Measurements from ENCODE around the gene SLC35F3. TPM values are rescaled to one million over a fixed set of nuclear protein-coding genes. Genes with fewer than 3 reads are reported as not detected.

The SLC35F3 gene
- polyA plus RNA-seq, 1 of the 3 experiments (the other 2 are of a cell fraction): 0.87 TPM

GRCh38 chr1:234197839-234198238, 293.4 kb downstream of the SLC35F3 start:
- H3K27ac ChIP-seq (ENCODE audit: low read depth in 2 of 2, low read length in 1 of 2): no peak overlapping the region

GRCh38 chr1:234199476-234200127, 295.1 kb downstream of the SLC35F3 start:
- DNase-seq: no peak
- WGBS (ENCODE audit: low lambda C conversion rate): 18% methylated on average over 2 of the region's 2 CpGs
- POLR2A ChIA-PET: no interaction called here
- no peak overlapping the region for H3K4me2 ChIP-seq
- H3K9me2 ChIP-seq: no peaks in the 10 kb centered on the region
- H3K9ac ChIP-seq: no peak overlapping the region
- CTCF ChIA-PET: interaction anchor here (1.4 kb wide), 1 partner anchor 13 kb away, joined by 3 read pairs; no protein-coding TSS in a partner anchor
- no peaks in the 10 kb centered on the region for H3K4me1 ChIP-seq (ENCODE audit: control insufficient read depth in 1 of 2, insufficient read depth in 2 of 2, low read depth in 1 of 2, low read length in 1 of 2)
- no peak overlapping the region for H2AFZ ChIP-seq (ENCODE audit: low read depth)
- H3K36me3 ChIP-seq (replicated peaks in 1 of 2; ENCODE audit: control insufficient read depth in 1 of 2, insufficient read depth in 2 of 2, low read length in 1 of 2): no peaks in the 10 kb centered on the region
- H3K27me3 ChIP-seq (ENCODE audit: insufficient read depth): no peaks in the 10 kb centered on the region; the same call in 1 of the 2 replicates
- H3K9me3 ChIP-seq: no peaks in the 10 kb centered on the region
- no peaks in the 10 kb centered on the region for H3K79me2 ChIP-seq (ENCODE audit: insufficient read depth)
- no peaks in the 10 kb centered on the region for H3F3A ChIP-seq (replicated peaks; ENCODE audit: insufficient read depth)
- H3K4me3 ChIP-seq (ENCODE audit: low read depth in 2 of 2, low read length in 1 of 2): no peak overlapping the region
- H4K20me1 ChIP-seq (ENCODE audit: insufficient read depth): no peaks in the 10 kb centered on the region
- TF ChIP-seq GATA2 (CRISPR knock-in tag; IDR thresholded peaks at IDR 0.05) (no peak), JUND (IDR thresholded peaks at IDR 0.05) (no peak), RCOR1 (IDR thresholded peaks at IDR 0.05; ENCODE audit: low read length) (no peak), POLR2AphosphoS5 (IDR thresholded peaks at IDR 0.05; ENCODE audit: low read depth, low read length) (no peak), ELF1 (IDR thresholded peaks at IDR 0.05) (no peak), EZH2phosphoT487 (IDR thresholded peaks at IDR 0.05; ENCODE audit: borderline replicate concordance, low read depth) (no peak), NRF1 (IDR thresholded peaks at IDR 0.05; ENCODE audit: low read depth, low read length) (no peak), FOXM1 (IDR thresholded peaks at IDR 0.05; ENCODE audit: low read depth) (no peak)
- H3K27ac ChIP-seq (ENCODE audit: low read depth in 2 of 2, low read length in 1 of 2): no peak overlapping the region

More at GRCh38 chr1:234197839-234198238, 293.4 kb downstream of the SLC35F3 start:
- Histone ChIP-seq H3K4me1 (ENCODE audit: control insufficient read depth in 1 of 2, insufficient read depth in 2 of 2, low read depth in 1 of 2, low read length in 1 of 2) (no peaks in the 10 kb centered on the region), H3K9me3 (no peaks in the 10 kb centered on the region), H3K9ac (no peak overlapping the region), H3K4me3 (ENCODE audit: low read depth in 2 of 2, low read length in 1 of 2) (no peak overlapping the region), H3K4me2 (no peak overlapping the region), H3K79me2 (ENCODE audit: insufficient read depth) (no peaks in the 10 kb centered on the region), H3K9me2 (no peaks in the 10 kb centered on the region), H3F3A (replicated peaks; ENCODE audit: insufficient read depth) (no peaks in the 10 kb centered on the region), H3K27me3 (ENCODE audit: insufficient read depth) (no peaks in the 10 kb centered on the region; the same call in 1 of the 2 replicates), H2AFZ (ENCODE audit: low read depth) (no peak overlapping the region), H4K20me1 (ENCODE audit: insufficient read depth) (no peaks in the 10 kb centered on the region), H3K36me3 (replicated peaks in 1 of 2; ENCODE audit: control insufficient read depth in 1 of 2, insufficient read depth in 2 of 2, low read length in 1 of 2) (no peaks in the 10 kb centered on the region)
- TF ChIP-seq FOXJ3 (CRISPR knock-in tag; IDR thresholded peaks at IDR 0.05): no peak
- no peak for TF ChIP-seq TEAD4 (IDR thresholded peaks at IDR 0.05; ENCODE audit: borderline replicate concordance, insufficient read depth)
- TF ChIP-seq GATA2 (CRISPR knock-in tag; IDR thresholded peaks at IDR 0.05): no peak
- TF ChIP-seq, protein P1, sequence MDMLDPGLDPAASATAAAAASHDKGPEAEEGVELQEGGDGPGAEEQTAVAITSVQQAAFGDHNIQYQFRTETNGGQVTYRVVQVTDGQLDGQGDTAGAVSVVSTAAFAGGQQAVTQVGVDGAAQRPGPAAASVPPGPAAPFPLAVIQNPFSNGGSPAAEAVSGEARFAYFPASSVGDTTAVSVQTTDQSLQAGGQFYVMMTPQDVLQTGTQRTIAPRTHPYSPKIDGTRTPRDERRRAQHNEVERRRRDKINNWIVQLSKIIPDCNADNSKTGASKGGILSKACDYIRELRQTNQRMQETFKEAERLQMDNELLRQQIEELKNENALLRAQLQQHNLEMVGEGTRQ (IDR thresholded peaks at IDR 0.05; ENCODE audit: borderline replicate concordance, low read depth, low read length): no peak
- no peak for TF ChIP-seq NFIC (IDR thresholded peaks at IDR 0.05; ENCODE audit: borderline replicate concordance)
- no peak for TF ChIP-seq JUND (IDR thresholded peaks at IDR 0.05)
- no peak for TF ChIP-seq EZH2phosphoT487 (IDR thresholded peaks at IDR 0.05; ENCODE audit: borderline replicate concordance, low read depth)
- no peak for TF ChIP-seq ELF1 (IDR thresholded peaks at IDR 0.05)
- TF ChIP-seq MXI1 (IDR thresholded peaks at IDR 0.05; ENCODE audit: low read depth, low read length): no peak
- no peak for TF ChIP-seq FOSL2 (IDR thresholded peaks at IDR 0.05; ENCODE audit: borderline replicate concordance, low read depth)
- TF ChIP-seq CHD2 (IDR thresholded peaks at IDR 0.05; ENCODE audit: low read length, partially characterized antibody): no peak
- TF ChIP-seq YY1 (IDR thresholded peaks at IDR 0.05; ENCODE audit: low read depth): no peak
- TF ChIP-seq MEF2A (IDR thresholded peaks at IDR 0.05; ENCODE audit: borderline replicate concordance, low read depth): no peak
- no peak for DNase-seq
- CTCF ChIA-PET: interaction anchor here (1.4 kb wide), 1 partner anchor 44 kb away, joined by 7 read pairs; no protein-coding TSS in a partner anchor
- POLR2A ChIA-PET: no interaction called here

All from SK-N-SH (cell line).